Measurements from ENCODE around the gene SHCBP1L.

DNA sequence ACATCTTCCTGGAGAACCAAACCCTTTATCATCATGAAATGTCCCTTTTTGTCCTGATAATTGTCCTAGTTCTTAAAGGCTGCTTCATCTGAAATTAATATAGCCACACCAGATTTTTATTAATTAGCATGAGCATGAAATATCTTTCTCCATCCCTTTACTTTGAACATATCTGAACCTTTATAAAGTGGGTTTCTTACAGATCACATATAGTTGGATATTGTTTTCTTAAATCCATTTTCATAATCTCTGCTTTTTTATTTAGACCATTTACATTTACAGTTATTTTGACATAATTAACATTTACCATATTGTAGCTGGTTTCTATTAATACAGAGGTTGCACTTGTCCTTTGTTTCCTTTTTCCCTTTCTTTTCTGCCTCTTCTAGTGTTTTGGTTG lies 17.2 kb downstream of the SHCBP1L start:
- TF ChIP-seq GATA3 (IDR thresholded peaks at IDR 0.05; ENCODE audit: low read depth, low read length) (no peak), GATA2 (IDR thresholded peaks at IDR 0.05; ENCODE audit: low read depth, low read length) (no peak)
